ENCODE data around the gene RTP1.
"Not testable (repeated sequence)": the region's sequence is repeated elsewhere in the genome, so short reads cannot be mapped to it uniquely, and the experiment has no call there.

Gene RTP1

DNA sequence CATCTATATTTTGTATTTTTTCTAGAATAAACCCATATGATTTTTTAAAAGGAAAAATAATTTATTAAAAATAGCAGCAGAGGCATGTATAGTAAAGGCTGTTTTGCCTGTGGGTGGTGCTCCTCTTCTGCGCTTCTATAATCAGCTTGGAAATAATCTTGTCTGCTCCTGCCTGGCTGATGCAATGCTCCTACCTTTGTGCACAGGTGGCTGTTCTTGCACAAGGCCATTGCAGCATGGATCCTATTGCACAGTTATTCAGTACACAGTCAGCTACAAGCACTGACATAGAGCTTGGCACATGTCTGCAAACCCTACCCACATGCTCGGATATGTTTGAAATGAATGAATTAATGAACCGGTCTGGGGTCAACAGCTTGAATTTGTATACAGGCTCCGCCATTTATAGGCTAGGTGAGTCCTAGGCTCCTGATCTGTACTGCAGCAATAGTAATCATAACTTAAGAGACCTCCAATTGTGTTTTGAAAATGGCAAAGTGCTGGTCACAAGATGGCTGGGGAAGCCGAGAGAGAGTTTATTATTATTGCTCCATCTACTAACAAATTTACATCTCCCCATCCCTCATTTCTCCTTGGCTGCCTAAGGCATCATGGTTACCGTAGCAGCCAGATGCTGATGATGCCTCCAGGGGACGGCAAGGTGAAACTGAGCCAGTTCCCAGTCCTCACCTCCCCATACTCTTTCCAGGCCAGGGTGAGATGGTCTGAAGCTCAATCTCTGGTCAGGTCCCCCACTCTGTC, 532 bp upstream of the RTP1 start:
- in situ Hi-C loops (cut with MboI; ENCODE audit: low sequenced_read_pairs) = no loop called here

DNA sequence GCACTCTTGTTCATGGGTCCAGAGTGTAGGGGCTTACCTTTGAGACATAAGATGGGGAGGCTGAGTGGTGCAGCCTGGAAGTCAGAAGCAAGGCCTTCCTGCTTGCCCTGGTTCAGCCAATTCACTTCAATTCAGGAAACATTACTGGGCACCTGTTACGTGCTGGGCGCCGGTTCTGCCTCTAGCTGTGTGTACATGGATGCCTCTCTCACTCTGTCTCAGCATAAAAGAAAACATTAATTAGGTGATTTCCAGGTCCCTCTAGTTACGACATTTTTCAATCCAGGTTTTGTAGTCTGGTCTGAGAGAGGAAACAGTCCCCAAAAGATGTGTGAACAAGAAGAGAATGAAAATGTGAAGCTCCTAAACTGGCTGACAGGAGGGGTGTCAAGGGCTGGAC, 1.2 kb downstream of the RTP1 start:
- in situ Hi-C loops (cut with MboI; ENCODE audit: low sequenced_read_pairs) = no loop called here

DNA sequence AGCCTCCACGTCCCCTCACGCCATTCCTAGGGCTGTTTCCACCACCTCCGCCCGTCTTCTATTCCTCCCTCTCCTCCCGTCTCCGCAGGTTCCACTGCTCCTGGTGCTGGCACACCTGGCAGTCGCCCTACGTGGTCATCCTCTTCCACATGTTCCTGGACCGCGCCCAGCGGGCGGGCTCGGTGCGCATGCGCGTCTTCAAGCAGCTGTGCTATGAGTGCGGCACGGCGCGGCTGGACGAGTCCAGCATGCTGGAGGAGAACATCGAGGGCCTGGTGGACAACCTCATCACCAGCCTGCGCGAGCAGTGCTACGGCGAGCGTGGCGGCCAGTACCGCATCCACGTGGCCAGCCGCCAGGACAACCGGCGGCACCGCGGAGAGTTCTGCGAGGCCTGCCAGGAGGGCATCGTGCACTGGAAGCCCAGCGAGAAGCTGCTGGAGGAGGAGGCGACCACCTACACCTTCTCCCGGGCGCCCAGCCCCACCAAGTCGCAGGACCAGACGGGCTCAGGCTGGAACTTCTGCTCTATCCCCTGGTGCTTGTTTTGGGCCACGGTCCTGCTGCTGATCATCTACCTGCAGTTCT, 2.3 kb downstream of the RTP1 start:
- in situ Hi-C loops (cut with MboI; ENCODE audit: low sequenced_read_pairs) = not testable (repeated sequence)

DNA sequence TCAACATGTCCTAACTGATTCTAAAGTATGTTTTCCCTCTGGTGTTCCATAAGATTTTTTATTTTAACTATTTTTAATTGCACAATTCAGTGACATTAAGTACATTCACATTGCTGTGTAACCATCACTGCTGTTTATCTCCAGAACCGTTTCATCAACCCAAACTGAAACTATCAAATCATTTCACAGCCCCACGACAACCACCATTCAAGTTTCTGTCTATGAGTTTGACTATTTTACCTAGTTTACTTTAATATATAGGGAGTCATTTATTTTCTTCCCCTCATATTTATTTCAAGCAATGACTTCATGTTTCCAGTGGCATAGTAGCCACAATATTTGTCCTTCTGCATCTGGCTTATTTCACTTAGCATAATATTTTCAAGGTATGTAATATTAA, 8.4 kb downstream of the RTP1 start:
- in situ Hi-C loops (cut with MboI; ENCODE audit: low sequenced_read_pairs) = no loop called here

DNA sequence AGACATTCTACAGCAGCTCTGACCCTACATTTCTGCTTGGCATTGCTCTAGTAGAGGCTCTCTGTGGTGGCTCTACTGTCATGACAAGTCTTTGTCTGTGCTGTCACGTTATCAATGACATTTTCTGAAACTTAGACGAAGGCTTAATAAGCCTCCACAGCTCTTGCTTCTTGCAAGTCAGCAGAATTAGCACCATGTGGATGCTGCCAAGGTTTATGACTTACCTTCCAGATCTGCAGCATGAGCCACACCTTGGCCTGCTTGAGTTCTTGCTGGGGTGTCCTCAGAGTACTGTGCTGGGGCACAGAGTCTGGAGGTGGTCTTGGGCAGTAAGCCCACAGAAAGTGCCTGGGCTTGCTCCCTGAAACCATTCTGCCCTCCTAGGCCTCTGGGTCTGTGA, 9.8 kb downstream of the RTP1 start:
- in situ Hi-C loops (cut with MboI; ENCODE audit: low sequenced_read_pairs) = no loop called here

DNA sequence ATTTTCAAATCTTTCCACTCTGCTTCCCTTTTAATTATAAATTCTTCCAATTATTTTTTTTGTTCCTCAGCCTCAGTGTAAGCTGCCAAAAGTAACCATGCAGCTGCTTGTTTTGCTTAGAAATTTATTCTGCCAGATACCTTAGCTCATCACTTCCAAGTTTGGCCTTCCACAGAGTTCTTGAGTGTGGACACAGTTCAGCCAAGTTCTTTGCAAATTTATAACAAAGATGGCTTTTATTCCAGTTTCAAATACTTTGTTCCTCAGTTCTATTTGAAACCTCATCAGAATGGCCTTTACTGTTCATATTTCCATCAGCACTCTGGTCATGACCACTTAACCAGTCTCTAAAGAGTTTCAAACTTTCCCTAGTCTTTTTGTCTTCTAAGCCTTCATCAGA, 10.3 kb downstream of the RTP1 start:
- in situ Hi-C loops (cut with MboI; ENCODE audit: low sequenced_read_pairs) = no loop called here

GRCh38 chr3:187208159-187208558, 10.9 kb downstream of the RTP1 start:
- in situ Hi-C loops (cut with MboI; ENCODE audit: low sequenced_read_pairs) = no loop called here

GRCh38 chr3:187209491-187209890, 12.2 kb downstream of the RTP1 start:
- in situ Hi-C loops (cut with MboI; ENCODE audit: low sequenced_read_pairs) = no loop called here

- in situ Hi-C loops (cut with MboI; ENCODE audit: low sequenced_read_pairs) = no loop called here
Measured at GRCh38 chr3:187210091-187210490, 12.8 kb downstream of the RTP1 start.

- in situ Hi-C loops (cut with MboI; ENCODE audit: low sequenced_read_pairs) = no loop called here
Measured at GRCh38 chr3:187210545-187211327, 13.4 kb downstream of the RTP1 start.

GRCh38 chr3:187211532-187212195, 14.4 kb downstream of the RTP1 start:
- in situ Hi-C loops (cut with MboI; ENCODE audit: low sequenced_read_pairs) = no loop called here

DNA sequence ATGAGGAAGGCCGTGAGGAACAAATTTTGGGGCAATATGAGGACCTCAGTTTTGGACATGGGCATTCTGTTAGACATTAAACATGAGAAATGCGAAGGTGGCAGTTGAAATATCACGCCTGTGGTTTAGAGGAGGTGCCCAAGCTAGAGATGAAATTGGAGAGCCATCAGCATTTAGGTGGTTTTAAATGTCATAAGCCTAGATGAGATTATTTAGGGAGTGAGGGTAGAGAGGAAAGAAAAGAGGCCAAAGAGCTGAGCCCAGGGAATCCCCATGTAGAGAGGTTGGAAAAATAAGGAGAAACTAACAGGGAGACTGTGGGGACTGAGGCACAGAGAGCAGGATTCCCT, 14.9 kb downstream of the RTP1 start:
- in situ Hi-C loops (cut with MboI; ENCODE audit: low sequenced_read_pairs) = no loop called here

DNA sequence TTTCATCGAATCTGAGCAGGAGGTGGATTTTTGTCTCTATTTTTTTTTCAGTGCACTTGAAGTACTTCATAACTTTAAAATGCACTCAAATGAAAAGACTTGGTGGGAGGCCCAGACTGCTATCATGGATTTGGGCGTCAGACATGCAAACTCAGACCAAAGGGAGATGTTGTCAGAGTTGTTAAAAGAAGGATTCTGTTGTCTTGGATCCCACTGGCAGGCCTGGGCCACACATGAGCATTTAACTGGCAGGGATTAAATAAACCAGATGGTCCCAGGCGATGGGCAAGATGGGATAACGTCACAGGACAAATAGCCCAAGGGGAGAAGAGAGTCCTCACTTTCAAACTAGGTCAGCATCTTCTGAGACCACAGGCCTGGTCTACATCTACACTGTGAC, 15.4 kb downstream of the RTP1 start:
- in situ Hi-C loops (cut with MboI; ENCODE audit: low sequenced_read_pairs) = no loop called here

GRCh38 chr3:187213616-187214015, 16.3 kb downstream of the RTP1 start:
- in situ Hi-C loops (cut with MboI; ENCODE audit: low sequenced_read_pairs) = no loop called here

DNA sequence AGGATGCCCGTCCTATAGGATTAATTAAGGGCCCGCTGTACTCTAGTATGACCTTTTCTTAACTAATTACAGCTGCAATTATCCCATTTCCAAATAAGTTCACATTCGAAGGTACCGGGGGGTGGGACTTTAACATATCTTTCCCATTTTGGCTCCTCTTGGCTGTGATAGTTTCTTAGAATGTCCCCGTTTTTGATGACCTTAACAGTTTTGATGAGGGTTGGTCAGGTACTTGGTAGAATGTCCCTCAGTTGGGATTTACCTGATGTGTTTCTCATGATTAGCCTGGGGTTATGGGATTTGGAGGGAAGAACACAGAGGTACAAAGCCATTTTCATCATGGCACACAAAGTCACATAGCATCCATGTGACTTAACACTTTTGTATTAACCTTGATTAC, 18.2 kb downstream of the RTP1 start:
- in situ Hi-C loops (cut with MboI; ENCODE audit: low sequenced_read_pairs) = no loop called here

DNA sequence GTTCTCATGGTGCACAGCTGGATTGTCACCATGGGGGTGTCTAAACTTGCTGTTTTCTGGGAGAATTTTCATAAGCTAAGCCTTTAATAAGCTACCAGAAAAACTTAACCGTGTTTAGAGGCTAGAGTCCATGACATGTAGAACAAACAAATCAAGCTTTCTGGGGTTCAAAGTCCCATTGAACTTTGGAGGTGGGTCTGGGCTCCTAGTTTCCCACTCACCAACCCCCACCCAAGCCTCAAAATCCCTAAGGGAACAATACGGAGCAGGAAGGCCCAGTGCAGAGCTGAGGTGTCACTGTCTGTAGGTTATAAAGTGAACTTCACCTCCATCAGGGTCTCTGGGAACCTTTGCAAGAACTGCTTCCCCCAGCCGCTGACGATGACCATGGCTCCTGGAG, 25.5 kb downstream of the RTP1 start:
- in situ Hi-C loops (cut with MboI; ENCODE audit: low sequenced_read_pairs) = no loop called here

- in situ Hi-C loops (cut with MboI; ENCODE audit: low sequenced_read_pairs) = no loop called here
Measured at GRCh38 chr3:187223799-187224198, 26.5 kb downstream of the RTP1 start.

DNA sequence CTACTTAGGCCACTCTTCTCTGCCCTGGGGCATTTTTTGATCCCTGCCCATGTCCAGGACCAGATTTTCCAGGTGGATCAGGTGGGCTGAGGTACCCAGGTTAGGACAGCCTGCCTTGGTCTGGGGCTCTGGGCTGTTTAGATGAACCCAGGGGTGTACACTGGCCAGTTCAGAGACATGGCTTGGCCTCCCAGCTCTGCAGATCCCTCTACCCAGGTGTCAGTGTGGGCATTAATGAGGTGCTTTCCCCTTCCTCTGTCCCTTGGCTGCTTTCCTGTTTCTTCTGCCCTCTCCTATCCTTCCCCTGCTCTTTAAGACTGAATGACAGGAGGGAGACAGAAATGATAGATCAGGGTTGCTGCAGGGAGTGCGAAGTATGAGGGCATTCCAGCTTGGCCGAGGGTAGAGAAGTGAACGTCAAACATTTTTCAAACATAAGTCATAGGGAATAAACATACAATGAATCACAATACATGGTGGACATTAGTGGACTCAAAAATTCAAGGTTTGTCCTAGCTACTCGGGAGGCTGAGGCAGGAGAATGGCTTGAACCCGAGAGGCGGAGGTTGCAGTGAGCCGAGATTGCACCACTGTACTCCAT, 30.5 kb downstream of the RTP1 start:
- in situ Hi-C loops (cut with MboI; ENCODE audit: low sequenced_read_pairs) = no loop called here

GRCh38 chr3:187228740-187229139, 31.5 kb downstream of the RTP1 start:
- in situ Hi-C loops (cut with MboI; ENCODE audit: low sequenced_read_pairs) = no loop called here

GRCh38 chr3:187230011-187230410, 32.7 kb downstream of the RTP1 start:
- in situ Hi-C loops (cut with MboI; ENCODE audit: low sequenced_read_pairs) = no loop called here

GRCh38 chr3:187236962-187237361, 39.7 kb downstream of the RTP1 start:
- in situ Hi-C loops (cut with MboI; ENCODE audit: low sequenced_read_pairs) = no loop called here

Measured in HL-60/S4 (cell line).